WTC11 (cell line): ENCODE results near the gene SLC22A7. TPM values are rescaled to one million over a fixed set of nuclear protein-coding genes. Genes with fewer than 3 reads are reported as not detected.

Experiments used
- ATAC-seq: fragments of 200-7000 bp; cut with Tn5 transposase; 2 replicates; pipeline ENCODE4 v1.10.0; 2021; ENCODE audit warnings: mild to moderate bottlenecking, moderate library complexity
- CTCF ChIA-PET: fragments of 300-600 bp; sonication (Branson Sonifier 250); formaldehyde crosslinking; loops from one replicate; lab custom pipeline; 2021; ENCODE audit warnings: antibody characterized with exemption; lab: Charles Lee
- POLR2A ChIA-PET: fragments of 350-600 bp; sonication (Branson Sonifier 250); formaldehyde crosslinking; loops from one replicate; lab custom pipeline; 2021; ENCODE audit warnings: antibody characterized with exemption; lab: Charles Lee
- DNase-seq: peaks from one replicate; pipeline ENCODE4 v3.0.0; 2021; ENCODE audit warnings: low spot score
- H3K27ac Mint-ChIP-seq: 2 replicates; pipeline ENCODE4 v1.8.0; 2021; ENCODE audit warnings: mixed read lengths
- H3K27me3 Mint-ChIP-seq: 2 replicates; pipeline ENCODE4 v1.8.0; 2021; ENCODE audit warnings: low read depth, mild to moderate bottlenecking, moderate library complexity, mixed read lengths
- H3K36me3 Mint-ChIP-seq: 2 replicates; pipeline ENCODE4 v1.8.0; 2021; ENCODE audit warnings: mixed read lengths
- H3K4me1 Mint-ChIP-seq: 2 replicates; pipeline ENCODE4 v1.8.0; 2022; ENCODE audit warnings: mixed read lengths
- H3K4me3 Mint-ChIP-seq: 2 replicates; pipeline ENCODE4 v1.8.0; 2021; ENCODE audit warnings: mild to moderate bottlenecking, moderate library complexity, mixed read lengths
- H3K9me3 Mint-ChIP-seq: 2 replicates; pipeline ENCODE4 v1.8.0; 2021; ENCODE audit warnings: mixed read lengths
- ATF6 ChIP-seq: sonication (generic); formaldehyde crosslinking; IDR thresholded peaks from 2 replicates; pipeline ENCODE4 v1.8.1; 2023; ENCODE audit warnings: mild to moderate bottlenecking, missing genetic modification reagents
- CBFB ChIP-seq: sonication (generic); formaldehyde crosslinking; IDR thresholded peaks from 2 replicates; pipeline ENCODE4 v1.8.1; 2022; ENCODE audit warnings: mild to moderate bottlenecking, low read depth, missing genetic modification reagents
- FOXP4 ChIP-seq: sonication (generic); formaldehyde crosslinking; IDR thresholded peaks from 2 replicates; pipeline ENCODE4 v1.8.0; 2022; ENCODE audit warnings: mild to moderate bottlenecking, missing genetic modification reagents
- NR1H2 ChIP-seq: sonication (generic); formaldehyde crosslinking; IDR thresholded peaks from 2 replicates; pipeline ENCODE4 v1.9.0; 2021; ENCODE audit warnings: mild to moderate bottlenecking, moderate library complexity, missing genetic modification reagents
- NR2C2 ChIP-seq: sonication (generic); formaldehyde crosslinking; IDR thresholded peaks from 2 replicates; pipeline ENCODE4 v1.8.0; 2022; ENCODE audit warnings: mild to moderate bottlenecking, missing genetic modification reagents
- RELA ChIP-seq: sonication (generic); formaldehyde crosslinking; IDR thresholded peaks from 2 replicates; pipeline ENCODE4 v1.8.1; 2022; ENCODE audit warnings: missing genetic modification reagents, mild to moderate bottlenecking, borderline replicate concordance
- TP53 ChIP-seq: sonication (generic); formaldehyde crosslinking; IDR thresholded peaks from 2 replicates; pipeline ENCODE4 v1.8.1; 2023; ENCODE audit warnings: mild to moderate bottlenecking, missing genetic modification reagents
- USF1 ChIP-seq: sonication (generic); formaldehyde crosslinking; IDR thresholded peaks from 2 replicates; pipeline ENCODE4 v1.8.0; 2022; ENCODE audit warnings: mild to moderate bottlenecking, missing genetic modification reagents
- ZNF232 ChIP-seq: sonication (generic); formaldehyde crosslinking; IDR thresholded peaks from 2 replicates; pipeline ENCODE4 v1.8.0; 2022; ENCODE audit warnings: mild to moderate bottlenecking, missing genetic modification reagents
- ZNF423 ChIP-seq: fragments of 250-450 bp; sonication (Bioruptor Pico); IDR thresholded peaks from 2 replicates; pipeline ENCODE4 v2.1.2; 2022; ENCODE audit warnings: mild to moderate bottlenecking, moderate library complexity
- total RNA-seq: library from RNA; stranded (reverse); gene quantifications from 3 replicates; pipeline ENCODE4 v1.2.3, GENCODE V29; 2021
- TF ChIP-seq, protein P1 (sequence below): sonication (generic); formaldehyde crosslinking; IDR thresholded peaks from 2 replicates; pipeline ENCODE4 v1.8.1; 2023; ENCODE audit warnings: mild to moderate bottlenecking, missing genetic modification reagents, moderate library complexity
- TF ChIP-seq, protein P2 (sequence below): sonication (generic); formaldehyde crosslinking; IDR thresholded peaks from 2 replicates; pipeline ENCODE4 v1.8.1; 2023; ENCODE audit warnings: mild to moderate bottlenecking, moderate library complexity, missing genetic modification reagents
- TF ChIP-seq, protein P3 (sequence below): sonication (generic); formaldehyde crosslinking; IDR thresholded peaks from 2 replicates; pipeline ENCODE4 v1.8.1; 2023; ENCODE audit warnings: mild to moderate bottlenecking, missing genetic modification reagents, borderline replicate concordance
- TF ChIP-seq, protein P4 (sequence below): sonication (generic); formaldehyde crosslinking; IDR thresholded peaks from 2 replicates; pipeline ENCODE4 v1.8.0; 2022; ENCODE audit warnings: mild to moderate bottlenecking, missing genetic modification reagents

Gene SLC22A7
- total RNA-seq, 1 experiment from 2014 or later, result not detected

GRCh38 chr6:43286456-43286979 lies 11.5 kb upstream of the SLC22A7 start:
- CTCF ChIA-PET, result interaction anchor here (1.0 to 3.7 kb wide), 22 partner anchors 8 to 210 kb away, joined by 3 to 53 read pairs (median 6); partner anchors contain the start of genes CRIP3, DNPH1, SLC22A7 and ZNF318
- no peak for TF ChIP-seq CBFB
- TF ChIP-seq, protein P1, sequence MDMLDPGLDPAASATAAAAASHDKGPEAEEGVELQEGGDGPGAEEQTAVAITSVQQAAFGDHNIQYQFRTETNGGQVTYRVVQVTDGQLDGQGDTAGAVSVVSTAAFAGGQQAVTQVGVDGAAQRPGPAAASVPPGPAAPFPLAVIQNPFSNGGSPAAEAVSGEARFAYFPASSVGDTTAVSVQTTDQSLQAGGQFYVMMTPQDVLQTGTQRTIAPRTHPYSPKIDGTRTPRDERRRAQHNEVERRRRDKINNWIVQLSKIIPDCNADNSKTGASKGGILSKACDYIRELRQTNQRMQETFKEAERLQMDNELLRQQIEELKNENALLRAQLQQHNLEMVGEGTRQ, result no peak
- no peak for TF ChIP-seq RELA (CRISPR knock-in tag)
- TF ChIP-seq TP53 (CRISPR knock-in tag), result no peak
- TF ChIP-seq USF1 (CRISPR knock-in tag), result no peak
- TF ChIP-seq, protein P2, sequence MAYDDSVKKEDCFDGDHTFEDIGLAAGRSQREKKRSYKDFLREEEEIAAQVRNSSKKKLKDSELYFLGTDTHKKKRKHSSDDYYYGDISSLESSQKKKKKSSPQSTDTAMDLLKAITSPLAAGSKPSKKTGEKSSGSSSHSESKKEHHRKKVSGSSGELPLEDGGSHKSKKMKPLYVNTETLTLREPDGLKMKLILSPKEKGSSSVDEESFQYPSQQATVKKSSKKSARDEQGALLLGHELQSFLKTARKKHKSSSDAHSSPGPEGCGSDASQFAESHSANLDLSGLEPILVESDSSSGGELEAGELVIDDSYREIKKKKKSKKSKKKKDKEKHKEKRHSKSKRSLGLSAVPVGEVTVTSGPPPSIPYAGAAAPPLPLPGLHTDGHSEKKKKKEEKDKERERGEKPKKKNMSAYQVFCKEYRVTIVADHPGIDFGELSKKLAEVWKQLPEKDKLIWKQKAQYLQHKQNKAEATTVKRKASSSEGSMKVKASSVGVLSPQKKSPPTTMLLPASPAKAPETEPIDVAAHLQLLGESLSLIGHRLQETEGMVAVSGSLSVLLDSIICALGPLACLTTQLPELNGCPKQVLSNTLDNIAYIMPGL (CRISPR knock-in tag), result no peak
- TF ChIP-seq ZNF423 (CRISPR knock-in tag), result no peak
- no peak for TF ChIP-seq NR2C2 (CRISPR knock-in tag)
- TF ChIP-seq, protein P3, sequence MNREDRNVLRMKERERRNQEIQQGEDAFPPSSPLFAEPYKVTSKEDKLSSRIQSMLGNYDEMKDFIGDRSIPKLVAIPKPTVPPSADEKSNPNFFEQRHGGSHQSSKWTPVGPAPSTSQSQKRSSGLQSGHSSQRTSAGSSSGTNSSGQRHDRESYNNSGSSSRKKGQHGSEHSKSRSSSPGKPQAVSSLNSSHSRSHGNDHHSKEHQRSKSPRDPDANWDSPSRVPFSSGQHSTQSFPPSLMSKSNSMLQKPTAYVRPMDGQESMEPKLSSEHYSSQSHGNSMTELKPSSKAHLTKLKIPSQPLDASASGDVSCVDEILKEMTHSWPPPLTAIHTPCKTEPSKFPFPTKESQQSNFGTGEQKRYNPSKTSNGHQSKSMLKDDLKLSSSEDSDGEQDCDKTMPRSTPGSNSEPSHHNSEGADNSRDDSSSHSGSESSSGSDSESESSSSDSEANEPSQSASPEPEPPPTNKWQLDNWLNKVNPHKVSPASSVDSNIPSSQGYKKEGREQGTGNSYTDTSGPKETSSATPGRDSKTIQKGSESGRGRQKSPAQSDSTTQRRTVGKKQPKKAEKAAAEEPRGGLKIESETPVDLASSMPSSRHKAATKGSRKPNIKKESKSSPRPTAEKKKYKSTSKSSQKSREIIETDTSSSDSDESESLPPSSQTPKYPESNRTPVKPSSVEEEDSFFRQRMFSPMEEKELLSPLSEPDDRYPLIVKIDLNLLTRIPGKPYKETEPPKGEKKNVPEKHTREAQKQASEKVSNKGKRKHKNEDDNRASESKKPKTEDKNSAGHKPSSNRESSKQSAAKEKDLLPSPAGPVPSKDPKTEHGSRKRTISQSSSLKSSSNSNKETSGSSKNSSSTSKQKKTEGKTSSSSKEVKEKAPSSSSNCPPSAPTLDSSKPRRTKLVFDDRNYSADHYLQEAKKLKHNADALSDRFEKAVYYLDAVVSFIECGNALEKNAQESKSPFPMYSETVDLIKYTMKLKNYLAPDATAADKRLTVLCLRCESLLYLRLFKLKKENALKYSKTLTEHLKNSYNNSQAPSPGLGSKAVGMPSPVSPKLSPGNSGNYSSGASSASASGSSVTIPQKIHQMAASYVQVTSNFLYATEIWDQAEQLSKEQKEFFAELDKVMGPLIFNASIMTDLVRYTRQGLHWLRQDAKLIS (CRISPR knock-in tag), result no peak
- TF ChIP-seq FOXP4, result no peak
- TF ChIP-seq ZNF232 (CRISPR knock-in tag), result no peak
- TF ChIP-seq ATF6 (CRISPR knock-in tag), result no peak
- TF ChIP-seq, protein P4, sequence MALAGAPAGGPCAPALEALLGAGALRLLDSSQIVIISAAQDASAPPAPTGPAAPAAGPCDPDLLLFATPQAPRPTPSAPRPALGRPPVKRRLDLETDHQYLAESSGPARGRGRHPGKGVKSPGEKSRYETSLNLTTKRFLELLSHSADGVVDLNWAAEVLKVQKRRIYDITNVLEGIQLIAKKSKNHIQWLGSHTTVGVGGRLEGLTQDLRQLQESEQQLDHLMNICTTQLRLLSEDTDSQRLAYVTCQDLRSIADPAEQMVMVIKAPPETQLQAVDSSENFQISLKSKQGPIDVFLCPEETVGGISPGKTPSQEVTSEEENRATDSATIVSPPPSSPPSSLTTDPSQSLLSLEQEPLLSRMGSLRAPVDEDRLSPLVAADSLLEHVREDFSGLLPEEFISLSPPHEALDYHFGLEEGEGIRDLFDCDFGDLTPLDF (CRISPR knock-in tag), result no peak
- no peak for TF ChIP-seq NR1H2
- Mint-ChIP-seq H3K9me3 (no peaks in the 10 kb centered on the region), H3K4me1 (peaks cover 7% of the 10 kb centered on the region), H3K27ac (no peak overlapping the region), H3K36me3 (no peaks in the 10 kb centered on the region), H3K4me3 (no peak overlapping the region), H3K27me3 (peaks cover 23% of the 10 kb centered on the region)
- POLR2A ChIA-PET, result interaction anchor here (1.1 to 1.7 kb wide), 3 partner anchors 11 to 211 kb away, joined by 3 to 8 read pairs (median 6); partner anchors contain the start of genes CUL9, PTK7 and SLC22A7
- DNase-seq, result no peak
- ATAC-seq, result no peak
